ENCODE data around the gene OR10A3.

- TF ChIP-seq CTCF (IDR thresholded peaks at IDR 0.05; ENCODE audit: low read length) (no peak), EZH2 (IDR thresholded peaks at IDR 0.05; ENCODE audit: borderline replicate concordance, low read length) (no peak)
Measured at GRCh38 chr11:7964873-7965272, 23.4 kb upstream of the OR10A3 start.

Measured in OCI-LY1 (cell line).